HG02610 (cell line): ENCODE measurements around the gene WDR59.
"Not testable (repeated sequence)": the region's sequence is repeated elsewhere in the genome, so short reads cannot be mapped to it uniquely, and the experiment has no call there.

Experiments
- ATAC-seq: cut with Tn5 transposase; IDR thresholded peaks from one replicate; pipeline ENCODE4 v1.9.1; 2021; ENCODE audit warnings: mild to moderate bottlenecking, moderate library complexity; ENCODE audit not compliant: unreplicated experiment

WDR59 gene, protein sequence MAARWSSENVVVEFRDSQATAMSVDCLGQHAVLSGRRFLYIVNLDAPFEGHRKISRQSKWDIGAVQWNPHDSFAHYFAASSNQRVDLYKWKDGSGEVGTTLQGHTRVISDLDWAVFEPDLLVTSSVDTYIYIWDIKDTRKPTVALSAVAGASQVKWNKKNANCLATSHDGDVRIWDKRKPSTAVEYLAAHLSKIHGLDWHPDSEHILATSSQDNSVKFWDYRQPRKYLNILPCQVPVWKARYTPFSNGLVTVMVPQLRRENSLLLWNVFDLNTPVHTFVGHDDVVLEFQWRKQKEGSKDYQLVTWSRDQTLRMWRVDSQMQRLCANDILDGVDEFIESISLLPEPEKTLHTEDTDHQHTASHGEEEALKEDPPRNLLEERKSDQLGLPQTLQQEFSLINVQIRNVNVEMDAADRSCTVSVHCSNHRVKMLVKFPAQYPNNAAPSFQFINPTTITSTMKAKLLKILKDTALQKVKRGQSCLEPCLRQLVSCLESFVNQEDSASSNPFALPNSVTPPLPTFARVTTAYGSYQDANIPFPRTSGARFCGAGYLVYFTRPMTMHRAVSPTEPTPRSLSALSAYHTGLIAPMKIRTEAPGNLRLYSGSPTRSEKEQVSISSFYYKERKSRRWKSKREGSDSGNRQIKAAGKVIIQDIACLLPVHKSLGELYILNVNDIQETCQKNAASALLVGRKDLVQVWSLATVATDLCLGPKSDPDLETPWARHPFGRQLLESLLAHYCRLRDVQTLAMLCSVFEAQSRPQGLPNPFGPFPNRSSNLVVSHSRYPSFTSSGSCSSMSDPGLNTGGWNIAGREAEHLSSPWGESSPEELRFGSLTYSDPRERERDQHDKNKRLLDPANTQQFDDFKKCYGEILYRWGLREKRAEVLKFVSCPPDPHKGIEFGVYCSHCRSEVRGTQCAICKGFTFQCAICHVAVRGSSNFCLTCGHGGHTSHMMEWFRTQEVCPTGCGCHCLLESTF

DNA sequence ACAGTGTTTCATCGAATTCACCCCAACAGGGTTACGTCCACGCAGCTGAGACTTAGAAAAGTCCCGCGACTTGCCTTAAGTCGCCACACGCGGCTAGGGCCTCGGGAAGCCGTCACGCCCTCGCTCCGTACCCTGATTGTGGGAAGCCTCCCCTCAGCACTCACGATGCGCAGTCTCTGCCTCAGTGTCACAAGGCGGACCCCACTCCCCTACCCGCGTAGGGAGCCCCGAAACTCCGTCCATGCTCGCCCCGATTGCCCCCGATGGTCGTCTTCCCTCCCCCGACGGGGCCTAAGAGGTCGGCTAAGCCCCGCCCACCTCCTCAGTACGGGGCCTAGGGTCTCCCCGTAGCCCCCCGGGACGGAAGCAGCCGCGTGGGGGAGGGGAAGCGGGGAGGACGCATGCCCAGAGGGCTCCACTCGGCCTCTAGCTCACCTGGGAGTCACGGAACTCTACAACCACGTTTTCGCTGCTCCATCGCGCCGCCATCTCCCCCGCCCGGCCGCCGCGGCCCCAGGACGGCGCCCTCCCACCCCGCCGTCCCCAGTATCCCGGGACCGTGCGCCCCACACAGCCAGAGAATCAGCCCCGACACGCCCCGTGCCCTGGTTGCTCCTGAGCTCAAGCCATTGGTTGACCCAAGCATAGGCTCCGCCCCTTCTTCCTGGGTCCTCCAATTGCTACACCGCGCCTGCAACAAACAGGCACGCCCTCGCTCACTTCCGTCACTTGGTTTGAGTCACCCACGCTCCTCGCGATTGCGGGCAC lies at the start of gene WDR59:
WDR59 (minus strand) TSS at position 595 of the 768 bp plus-strand sequence; CDS start at position 489, 106 bp downstream.
- ATAC-seq, result peak; percentile 99

DNA sequence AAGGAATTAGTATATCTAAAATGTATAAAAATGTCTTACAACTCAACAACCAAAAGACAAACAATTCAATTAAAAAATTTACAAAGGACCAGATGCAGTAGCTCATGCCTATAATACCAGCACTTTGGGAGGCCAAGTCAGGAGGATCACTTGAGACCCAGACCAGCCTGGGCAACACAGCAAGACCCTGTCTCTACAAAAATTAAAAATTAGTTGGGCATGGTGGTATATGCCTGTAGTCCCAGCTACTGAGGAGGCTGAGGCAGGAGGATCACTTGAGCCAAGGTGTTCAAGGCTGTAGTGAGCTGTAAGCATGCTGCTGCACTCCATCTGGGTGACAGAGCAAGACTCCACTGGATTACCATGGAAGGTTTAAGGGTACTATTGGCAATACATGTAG lies 47.7 kb upstream of the WDR59 start:
- ATAC-seq, result no peak

DNA sequence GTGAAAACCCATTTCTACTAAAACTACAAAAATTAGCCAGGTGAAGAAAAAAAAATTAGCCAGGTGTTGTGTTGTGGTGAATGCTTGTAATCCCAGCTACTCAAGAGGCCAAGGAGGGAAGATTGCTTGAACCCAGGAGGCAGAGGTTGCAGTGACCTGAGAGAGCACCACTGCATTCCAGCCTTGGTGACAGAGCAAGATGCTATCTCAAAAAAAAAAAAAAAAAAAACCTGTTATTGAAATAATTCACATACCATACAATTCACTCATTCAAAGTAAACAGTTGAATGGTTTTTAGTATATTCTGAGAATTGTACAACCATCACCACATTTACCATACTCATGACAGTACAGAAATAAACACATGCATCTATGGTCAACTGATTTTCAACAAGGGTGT lies 44.9 kb upstream of the WDR59 start:
- peak; percentile 40 for ATAC-seq

DNA sequence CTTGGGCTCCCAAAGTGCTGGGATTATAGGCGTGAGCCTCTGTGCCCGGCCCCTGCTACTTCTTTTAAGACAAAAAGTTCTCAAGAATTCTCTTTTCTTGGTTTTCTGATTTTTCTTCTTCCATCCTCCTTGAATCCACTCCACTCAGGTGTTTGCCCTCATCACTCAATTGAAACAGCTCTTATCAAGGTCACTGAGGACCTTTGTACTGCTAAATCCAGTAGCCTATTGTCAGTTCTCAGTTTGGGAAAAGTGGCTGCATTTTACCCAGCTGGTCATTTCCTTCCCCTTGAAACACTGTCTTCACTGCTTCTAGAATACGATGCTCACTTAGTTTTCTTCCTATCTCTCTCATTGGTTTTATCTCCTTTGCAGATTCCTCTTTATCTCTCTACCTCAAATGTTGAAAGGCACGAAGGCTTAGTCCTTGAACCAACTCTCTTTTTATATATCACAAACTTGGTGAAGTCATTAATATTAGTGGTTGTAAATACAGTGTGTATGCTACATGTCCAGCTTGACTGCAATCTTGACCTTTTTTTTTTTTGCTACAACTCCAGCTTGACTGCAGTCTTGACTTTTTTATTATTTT lies 43.7 kb upstream of the WDR59 start:
- ATAC-seq, result no peak

DNA sequence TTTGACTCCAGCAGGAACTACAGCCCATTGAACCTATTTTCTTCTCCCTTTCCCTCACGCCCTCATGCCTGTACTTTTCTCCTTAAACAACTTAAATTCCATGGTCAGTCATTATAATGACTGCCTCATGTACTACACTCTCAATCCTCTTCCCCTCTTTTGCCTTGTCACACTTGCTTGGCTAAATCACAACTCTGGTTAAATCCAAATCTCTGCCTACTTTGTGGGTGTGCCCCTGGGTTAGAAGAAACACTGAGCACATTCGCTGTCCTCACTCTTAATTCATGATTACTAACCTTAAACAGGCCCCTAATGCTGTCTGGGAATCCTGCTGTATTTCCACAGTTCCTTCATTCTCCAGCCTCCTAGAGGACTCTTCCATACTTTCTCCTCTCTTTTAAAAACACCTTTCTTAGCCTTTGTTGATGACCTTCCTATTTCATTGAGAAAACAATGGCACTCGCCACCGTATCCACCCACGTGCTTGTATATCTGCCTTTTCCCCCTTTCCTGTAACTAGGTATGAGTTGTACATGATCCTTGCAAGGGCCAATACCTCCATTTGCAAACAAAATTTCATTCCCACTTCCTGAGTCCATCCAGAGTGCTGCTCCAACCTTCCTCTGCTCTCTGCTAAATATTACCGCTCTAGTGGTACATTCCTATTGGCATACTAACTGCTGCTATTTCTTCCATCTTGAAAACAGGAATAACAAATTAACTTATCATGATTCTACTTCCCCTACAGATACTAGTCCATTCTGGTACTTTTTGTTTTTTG lies 42.8 kb upstream of the WDR59 start:
- no peak for ATAC-seq

DNA sequence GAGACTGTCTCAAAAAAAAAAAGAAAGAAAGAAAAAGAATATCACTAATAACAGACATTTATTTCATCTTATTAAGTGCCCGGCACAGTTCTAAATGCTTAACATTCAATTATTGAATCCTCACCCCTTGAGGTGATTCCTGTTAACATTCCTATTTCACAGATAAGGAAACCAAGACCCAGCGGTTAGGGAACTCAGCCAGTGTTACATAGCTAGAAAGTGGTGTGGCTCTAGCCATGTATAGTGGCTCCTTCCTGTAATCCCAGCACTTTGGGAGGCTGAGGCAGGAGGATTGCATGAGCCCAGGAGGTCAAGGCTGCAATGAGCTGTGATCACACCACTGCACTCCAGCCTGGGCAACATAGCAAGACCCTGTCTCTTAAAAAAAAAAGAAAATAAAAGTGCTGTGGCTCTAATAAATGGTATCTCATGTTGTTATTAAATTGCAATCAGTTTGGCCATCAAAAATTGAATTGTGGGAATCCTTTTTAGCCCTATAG lies 42.0 kb upstream of the WDR59 start:
- no peak for ATAC-seq

DNA sequence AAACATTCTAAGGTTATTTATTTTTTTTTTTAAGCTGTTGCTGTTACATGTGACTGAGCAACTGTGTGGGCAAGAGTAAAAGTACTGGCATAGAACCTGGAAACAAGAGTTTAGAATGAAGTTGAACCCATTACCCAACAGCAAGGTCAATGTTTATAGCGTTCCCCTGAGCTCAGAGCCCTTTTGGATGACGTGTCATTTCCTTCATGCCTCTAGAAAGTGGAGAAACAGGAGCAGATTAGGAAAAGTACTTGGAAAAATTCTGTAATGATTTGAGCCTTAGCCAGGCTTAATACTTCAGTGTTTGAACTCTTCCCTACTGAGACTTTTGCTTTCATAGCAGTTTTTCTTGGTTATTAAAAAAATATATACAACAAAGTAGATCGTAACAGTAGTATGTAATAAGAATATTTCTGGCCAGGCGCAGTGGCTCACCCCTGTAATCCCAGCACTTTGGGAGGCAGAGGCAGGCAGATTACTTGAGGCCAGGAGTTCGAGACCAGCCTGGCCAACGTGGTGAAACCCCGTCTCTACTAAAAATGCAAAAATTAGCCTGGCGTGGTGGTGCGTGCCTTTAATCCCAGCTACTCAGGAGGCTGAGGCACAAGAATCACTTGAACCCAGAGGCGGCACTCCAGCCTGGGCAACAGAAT lies 41.4 kb upstream of the WDR59 start:
- not testable (repeated sequence) for ATAC-seq

DNA sequence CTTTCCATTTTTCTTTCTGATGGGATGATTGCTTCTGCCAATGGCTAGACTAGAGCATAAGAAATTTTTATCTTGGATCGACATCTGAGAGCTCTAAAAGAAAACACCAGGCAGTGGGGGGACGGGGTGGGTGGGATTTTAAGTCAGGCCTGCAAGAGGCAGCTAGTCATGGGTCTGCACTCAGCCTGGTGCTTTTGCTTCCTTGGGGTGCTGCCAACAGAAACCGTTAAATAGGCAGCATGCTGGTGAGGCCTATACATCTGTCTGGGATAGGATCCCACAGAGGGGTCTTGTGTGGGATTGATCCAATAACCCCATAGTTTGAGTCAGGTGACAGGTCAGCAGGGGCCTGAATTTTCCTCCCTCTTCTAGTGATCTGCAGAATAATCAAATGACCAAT lies 40.8 kb upstream of the WDR59 start:
- no peak for ATAC-seq

DNA sequence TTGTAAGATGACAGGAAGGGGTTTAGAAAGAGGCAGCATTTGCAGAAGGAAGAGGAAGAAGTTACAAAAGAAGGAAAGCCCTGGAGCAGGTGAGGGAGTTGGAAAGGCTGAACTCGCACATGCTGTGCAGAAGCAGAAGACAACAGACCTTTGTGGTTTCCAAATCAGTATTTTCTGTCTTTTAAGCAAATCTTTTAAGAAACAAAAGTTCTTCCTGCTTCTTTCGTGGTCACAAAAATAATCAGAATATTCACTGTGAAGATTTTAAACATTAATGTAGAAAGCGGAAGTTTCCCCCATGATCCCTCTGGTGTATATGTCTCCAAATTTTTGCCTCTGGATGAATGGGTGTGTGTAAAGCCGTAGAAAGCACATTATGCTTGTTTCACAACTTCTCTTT lies 39.7 kb upstream of the WDR59 start:
- ATAC-seq, result no peak

DNA sequence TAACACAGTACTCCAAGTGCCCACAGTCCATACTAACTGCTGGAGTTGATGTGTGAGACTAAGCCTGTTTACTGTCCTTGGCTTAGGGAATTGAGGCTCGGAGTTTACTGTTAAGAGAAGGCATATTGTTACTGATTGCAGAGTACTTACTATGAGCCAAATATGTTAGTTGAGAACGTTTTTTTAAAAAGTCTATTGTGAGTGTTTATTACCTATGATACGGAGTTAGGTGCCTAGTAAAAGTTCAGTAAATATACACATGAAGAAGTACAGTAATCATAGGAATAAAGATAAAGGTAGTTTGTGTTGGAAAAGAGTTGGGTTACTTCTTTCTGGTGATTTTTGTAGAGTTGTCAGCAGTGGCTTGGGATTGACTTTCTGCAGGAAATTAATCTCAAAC lies 39.3 kb upstream of the WDR59 start:
- ATAC-seq, result no peak

DNA sequence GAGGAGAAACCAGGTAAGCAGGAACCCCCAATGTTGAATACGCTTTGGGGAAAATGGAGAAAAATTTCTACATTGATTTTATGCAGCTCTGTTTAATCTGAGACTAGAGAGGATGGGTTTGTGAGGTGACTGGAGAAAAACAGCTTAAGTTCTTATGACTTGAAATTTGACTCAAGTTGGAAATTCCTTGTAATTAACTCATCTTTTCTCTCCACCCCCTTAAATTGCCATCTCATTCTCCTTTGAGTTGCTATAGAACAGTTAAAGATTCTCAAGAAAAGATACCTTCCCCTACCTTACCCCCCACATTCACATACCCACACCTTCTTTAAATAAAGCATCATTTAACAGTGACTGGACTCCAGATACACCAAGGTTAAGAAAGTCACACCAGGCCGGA lies 38.1 kb upstream of the WDR59 start:
- ATAC-seq, result no peak

DNA sequence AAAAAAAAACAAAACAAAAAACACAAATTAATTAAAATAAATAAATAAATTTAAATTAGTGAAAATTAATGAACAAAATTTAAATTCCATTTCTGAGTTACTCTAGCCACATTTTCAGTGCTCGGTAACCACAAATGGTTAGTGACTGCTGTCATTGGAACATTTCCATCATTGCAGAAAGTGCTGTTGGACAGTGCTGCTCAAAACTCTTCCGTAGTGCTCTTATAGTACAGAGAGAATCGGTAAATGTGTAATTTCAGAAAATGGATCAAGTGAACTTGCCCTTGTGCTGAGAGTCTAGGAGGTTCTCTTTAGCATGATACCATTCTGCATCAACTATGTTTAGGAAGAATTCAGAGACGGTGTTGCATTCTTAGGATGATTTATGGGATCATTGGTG lies 37.6 kb upstream of the WDR59 start:
- no peak for ATAC-seq

DNA sequence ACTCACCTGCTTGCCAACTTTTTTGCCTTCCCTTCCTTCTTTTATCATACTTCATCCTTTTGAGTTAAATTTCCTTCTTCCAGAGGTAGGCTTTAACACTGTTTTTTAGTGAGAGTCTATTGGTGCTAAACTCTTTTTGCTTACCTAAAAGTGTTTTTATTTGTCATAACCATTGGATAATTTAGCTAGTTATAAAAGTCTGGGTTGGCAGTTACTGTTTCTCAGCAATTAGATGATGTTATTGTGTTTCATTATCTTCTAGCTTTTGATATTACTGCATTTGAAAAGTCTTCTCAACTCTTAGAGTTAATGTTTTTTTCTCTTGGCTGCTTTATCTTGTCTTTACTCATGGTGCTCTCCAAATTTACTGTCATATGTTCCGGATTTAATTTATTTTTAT lies 36.5 kb upstream of the WDR59 start:
- ATAC-seq, result no peak

DNA sequence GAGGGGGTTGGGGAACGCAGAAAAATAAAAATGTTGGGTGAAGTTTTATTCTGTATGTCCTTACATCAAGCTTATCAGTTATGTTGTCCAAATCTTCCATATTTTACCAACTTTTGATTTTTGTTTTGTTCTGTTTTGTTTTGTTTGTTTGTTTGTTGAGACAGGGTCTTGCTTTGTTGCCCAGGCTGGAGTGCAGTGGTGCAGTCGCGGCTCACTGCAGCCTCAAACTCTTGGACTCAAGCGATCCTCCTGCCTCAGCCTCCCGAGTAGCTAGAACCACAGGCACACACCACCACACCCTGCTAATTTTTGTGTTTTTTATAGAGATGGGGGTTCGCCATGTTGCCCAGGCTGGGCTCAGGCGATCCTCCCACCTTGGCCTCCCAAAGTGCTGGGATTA lies 34.7 kb upstream of the WDR59 start:
- ATAC-seq, result no peak

DNA sequence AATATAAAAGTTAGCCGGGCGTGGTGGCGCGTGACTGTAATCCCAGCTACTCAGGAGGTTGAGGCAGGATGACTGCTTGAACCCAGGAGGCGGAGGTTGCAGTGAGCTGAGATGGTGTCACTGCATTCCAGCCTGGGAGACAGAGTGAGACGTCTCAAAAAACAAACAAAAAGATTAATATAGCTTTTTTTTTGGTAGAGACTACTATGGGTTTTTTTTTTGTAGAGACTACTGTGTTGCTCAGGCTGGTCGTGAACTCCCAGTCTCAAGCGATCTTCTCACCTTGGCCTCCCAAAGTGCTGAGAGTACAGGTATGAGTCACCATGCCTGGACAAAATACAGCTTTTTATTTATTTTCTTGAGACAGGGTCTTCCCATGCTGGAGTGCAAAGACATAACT lies 34.1 kb upstream of the WDR59 start:
- peak; percentile 71 for ATAC-seq

DNA sequence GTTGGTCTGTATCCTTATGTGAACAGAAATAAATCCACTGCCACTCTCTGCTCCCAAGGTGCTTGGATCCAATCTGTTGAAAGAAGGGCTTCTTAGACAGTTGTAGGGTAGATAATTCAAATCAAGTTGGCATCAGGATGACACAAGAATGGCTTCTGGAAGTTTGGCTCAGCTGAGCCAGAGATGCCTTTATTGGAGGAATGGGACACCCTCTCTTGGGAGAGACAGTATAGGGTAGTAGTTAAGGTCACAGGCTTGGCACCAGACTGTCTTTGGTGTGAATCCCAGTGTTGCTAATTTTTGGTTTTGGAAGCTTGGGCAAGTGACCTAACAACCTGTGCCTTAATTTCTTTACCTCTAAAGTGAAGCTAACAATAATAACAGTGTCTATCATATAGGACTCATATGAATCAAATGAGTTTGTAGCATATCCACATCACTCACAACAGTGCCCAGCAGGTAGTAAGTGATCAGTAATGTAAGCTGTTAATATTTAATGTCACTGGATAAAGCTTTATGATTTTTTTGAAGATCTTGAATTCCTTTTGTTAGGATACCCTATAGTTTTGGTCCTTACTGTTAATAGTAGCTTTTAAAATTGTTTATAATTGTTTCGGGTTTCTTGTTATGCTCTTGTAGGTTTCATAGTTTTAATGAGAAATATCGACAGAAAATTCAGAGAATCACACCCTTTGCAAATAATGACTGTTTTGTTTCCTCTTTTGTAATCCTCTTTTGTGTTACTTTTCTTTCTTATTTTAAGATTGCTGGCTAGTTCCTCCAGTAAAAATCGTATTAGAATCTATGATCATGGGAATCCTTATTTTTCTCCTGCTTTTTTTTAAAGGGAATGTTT lies 33.0 kb upstream of the WDR59 start:
- no peak for ATAC-seq

DNA sequence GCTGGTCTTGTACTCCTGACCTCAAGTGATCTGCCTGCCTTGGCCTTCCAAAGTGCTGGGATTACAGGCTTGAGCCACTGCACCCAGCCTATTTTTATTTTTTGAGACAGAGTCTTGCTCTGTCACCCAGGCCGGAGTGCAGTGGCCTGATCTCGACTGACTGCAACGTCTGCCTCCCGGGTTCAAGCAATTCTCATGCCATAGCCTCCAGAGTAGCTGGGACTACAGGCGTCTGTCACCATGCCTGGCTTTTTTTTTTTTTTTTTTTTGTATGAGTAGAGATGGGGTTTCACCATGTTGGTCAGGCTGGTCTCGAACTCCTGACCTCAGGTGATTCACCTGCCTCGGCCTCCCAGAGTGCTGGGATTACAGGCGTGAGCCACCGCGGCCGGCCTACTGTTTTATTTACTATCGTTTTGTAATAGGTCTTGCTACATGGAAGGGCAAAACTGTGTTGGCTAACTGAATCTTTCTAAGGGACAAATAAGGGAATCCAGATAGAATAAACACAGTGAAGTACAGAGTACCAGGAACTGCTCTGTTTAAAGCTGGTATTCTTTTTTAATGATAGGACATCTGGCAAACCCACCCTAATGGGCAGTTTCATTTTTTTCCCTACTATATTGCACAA lies 31.6 kb upstream of the WDR59 start:
- not testable (repeated sequence) for ATAC-seq

DNA sequence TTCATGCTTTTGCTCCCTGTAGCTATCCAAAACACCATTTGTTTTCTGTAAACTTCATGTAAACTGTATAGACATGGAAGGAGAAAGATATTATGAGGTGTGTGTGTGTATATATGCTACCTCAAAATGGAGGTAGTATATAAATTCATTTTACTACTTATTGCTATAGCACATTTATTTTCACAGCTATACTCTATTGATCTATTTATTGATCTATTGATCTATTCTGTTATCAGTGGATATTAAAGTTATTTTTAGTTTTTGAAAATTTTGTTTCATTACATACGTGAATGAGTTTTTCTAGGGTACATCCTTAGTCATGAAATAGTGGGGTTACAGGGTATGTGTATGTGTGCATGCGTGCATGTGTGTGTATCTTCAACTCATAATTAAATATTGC lies 29.4 kb upstream of the WDR59 start:
- ATAC-seq, result no peak
